ENCODE measurements around the gene DPEP2NB.
"Not testable (repeated sequence)": the region's sequence is repeated elsewhere in the genome, so short reads cannot be mapped to it uniquely, and the experiment has no call there.

DPEP2NB gene

GRCh38 chr16:67979955-67980678 is 35.6 kb downstream of the DPEP2NB start, which contains the start of gene DPEP3:
DPEP3 (minus strand) TSS chr16:67980499; CDS start chr16:67980380, 119 bp downstream.
- no peak for DNase-seq

GRCh38 chr16:67977469-67978227 is 38.1 kb downstream of the DPEP2NB start:
- no peak for DNase-seq

- DNase-seq: no peak
These were observed 38.7 kb downstream of the DPEP2NB start for GRCh38 chr16:67977005-67977404.

- no peak for DNase-seq
These were observed 39.5 kb downstream of the DPEP2NB start for GRCh38 chr16:67976205-67976604.

GRCh38 chr16:67975321-67976105 is 40.2 kb downstream of the DPEP2NB start:
- no peak for DNase-seq

- DNase-seq: not testable (repeated sequence)
These were observed 43.4 kb downstream of the DPEP2NB start for GRCh38 chr16:67972285-67972684.

- no peak for DNase-seq
These were observed 44.6 kb downstream of the DPEP2NB start for GRCh38 chr16:67971111-67971510.

- no peak for DNase-seq
These were observed 46.3 kb downstream of the DPEP2NB start for GRCh38 chr16:67969254-67970039.

GRCh38 chr16:67968400-67969253 is 47.1 kb downstream of the DPEP2NB start, which contains the start of gene SLC12A4:
SLC12A4 (minus strand) TSS chr16:67968637; CDS start chr16:67968553, 84 bp downstream.
- DNase-seq: peak; percentile 82

- no peak for DNase-seq
These were observed 47.7 kb downstream of the DPEP2NB start for GRCh38 chr16:67967958-67968399.

GRCh38 chr16:67967183-67967957 is 48.3 kb downstream of the DPEP2NB start:
- peak; percentile 31 for DNase-seq

GRCh38 chr16:67966549-67967182 is 49.0 kb downstream of the DPEP2NB start:
- DNase-seq: no peak

- no peak for DNase-seq
These were observed 49.8 kb downstream of the DPEP2NB start for GRCh38 chr16:67965668-67966548.

GRCh38 chr16:67964477-67965131 is 51.1 kb downstream of the DPEP2NB start:
- no peak for DNase-seq

GRCh38 chr16:67963662-67964321 is 51.9 kb downstream of the DPEP2NB start:
- DNase-seq: no peak

Measured in CD4-positive, alpha-beta T cell treated with Interleukin-4 for 4 hours (primary cell).